IPS-11a (cell line): ENCODE measurements around the gene FKBP4.

Experiments
- H3K4me3 ChIP-seq: one replicate; pipeline ENCODE4 v1.5.1; 2013; ENCODE audit warnings: low read depth, low read length, control low read depth

FKBP4 gene

GRCh38 chr12:2844786-2845185, 50.0 kb downstream of the FKBP4 start:
- no peak overlapping the region for H3K4me3 ChIP-seq

GRCh38 chr12:2845280-2845679, 50.5 kb downstream of the FKBP4 start:
- H3K4me3 ChIP-seq, result no peak overlapping the region

- H3K4me3 ChIP-seq, result no peak overlapping the region
These were observed 57.2 kb downstream of the FKBP4 start for GRCh38 chr12:2851931-2852330.

- H3K4me3 ChIP-seq, result no peak overlapping the region
These were observed 58.9 kb downstream of the FKBP4 start for GRCh38 chr12:2853626-2854025.
